ENCODE data around the gene ZFP1.

DNA sequence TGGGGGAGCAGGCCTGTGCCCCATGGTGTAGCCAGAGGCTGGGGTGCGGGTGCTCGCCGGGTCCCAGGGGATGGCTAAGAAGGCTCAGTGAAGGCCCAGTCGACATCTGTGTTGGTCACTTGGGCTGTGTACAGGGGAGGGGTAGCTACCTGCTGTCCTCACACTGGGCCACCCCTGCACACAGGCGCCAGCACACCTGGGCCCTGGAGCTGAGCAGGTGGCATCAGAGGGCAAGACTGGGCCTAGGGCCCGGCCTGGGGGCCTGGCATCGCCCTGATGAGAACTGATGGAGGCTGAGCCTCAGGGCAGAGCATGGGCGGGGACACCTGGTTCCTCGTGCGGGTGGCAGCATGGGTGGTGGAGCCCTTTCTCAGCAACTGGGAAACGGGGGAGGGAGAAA, 59.5 kb downstream of the ZFP1 start:
- TF ChIP-seq, protein P1, sequence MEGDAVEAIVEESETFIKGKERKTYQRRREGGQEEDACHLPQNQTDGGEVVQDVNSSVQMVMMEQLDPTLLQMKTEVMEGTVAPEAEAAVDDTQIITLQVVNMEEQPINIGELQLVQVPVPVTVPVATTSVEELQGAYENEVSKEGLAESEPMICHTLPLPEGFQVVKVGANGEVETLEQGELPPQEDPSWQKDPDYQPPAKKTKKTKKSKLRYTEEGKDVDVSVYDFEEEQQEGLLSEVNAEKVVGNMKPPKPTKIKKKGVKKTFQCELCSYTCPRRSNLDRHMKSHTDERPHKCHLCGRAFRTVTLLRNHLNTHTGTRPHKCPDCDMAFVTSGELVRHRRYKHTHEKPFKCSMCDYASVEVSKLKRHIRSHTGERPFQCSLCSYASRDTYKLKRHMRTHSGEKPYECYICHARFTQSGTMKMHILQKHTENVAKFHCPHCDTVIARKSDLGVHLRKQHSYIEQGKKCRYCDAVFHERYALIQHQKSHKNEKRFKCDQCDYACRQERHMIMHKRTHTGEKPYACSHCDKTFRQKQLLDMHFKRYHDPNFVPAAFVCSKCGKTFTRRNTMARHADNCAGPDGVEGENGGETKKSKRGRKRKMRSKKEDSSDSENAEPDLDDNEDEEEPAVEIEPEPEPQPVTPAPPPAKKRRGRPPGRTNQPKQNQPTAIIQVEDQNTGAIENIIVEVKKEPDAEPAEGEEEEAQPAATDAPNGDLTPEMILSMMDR (conservative IDR thresholded peaks at IDR 0.05 in 1 of 2, IDR thresholded peaks at IDR 0.05 in 1 of 2; ENCODE audit: low read depth in 1 of 2, low read length in 2 of 2) = no peak
- no peak for TF ChIP-seq EZH2 (IDR thresholded peaks at IDR 0.05; ENCODE audit: low read length, missing control alignments)

Measured in fibroblast of lung (primary cell).